ENCODE measurements around the gene GPATCH11. TPM values are rescaled to one million over a fixed set of nuclear protein-coding genes. Genes with fewer than 3 reads are reported as not detected.

The GPATCH11 gene
- total RNA-seq, 1 donor from 2014 or later = 2.1 TPM

- H3K4me3 ChIP-seq (ENCODE audit: low read depth, low read length) = no peak overlapping the region
- TF ChIP-seq CTCF (conservative IDR thresholded peaks at IDR 0.05; ENCODE audit: low read depth, low read length) = no peak
- DNase-seq (ENCODE audit: low read depth) = no peak
These were observed 19.9 kb downstream of the GPATCH11 start for GRCh38 chr2:37104178-37104577.

- H3K4me3 ChIP-seq (ENCODE audit: low read depth, low read length) = no peak overlapping the region
- TF ChIP-seq CTCF (conservative IDR thresholded peaks at IDR 0.05; ENCODE audit: low read depth, low read length) = no peak
- DNase-seq (ENCODE audit: low read depth) = no peak
These were observed 20.8 kb downstream of the GPATCH11 start for GRCh38 chr2:37105150-37105549.

GRCh38 chr2:37109523-37109922 lies 25.2 kb downstream of the GPATCH11 start:
- DNase-seq (ENCODE audit: low read depth) = no peak
- no peak for TF ChIP-seq CTCF (conservative IDR thresholded peaks at IDR 0.05; ENCODE audit: low read depth, low read length)
- H3K4me3 ChIP-seq (ENCODE audit: low read depth, low read length) = no peak overlapping the region

GRCh38 chr2:37110306-37111212 lies 26.2 kb downstream of the GPATCH11 start:
- no peak for DNase-seq (ENCODE audit: low read depth)
- no peak for TF ChIP-seq CTCF (conservative IDR thresholded peaks at IDR 0.05; ENCODE audit: low read depth, low read length)
- no peak overlapping the region for H3K4me3 ChIP-seq (ENCODE audit: low read depth, low read length)

GRCh38 chr2:37111958-37112357 lies 27.6 kb downstream of the GPATCH11 start:
- no peak for TF ChIP-seq CTCF (conservative IDR thresholded peaks at IDR 0.05; ENCODE audit: low read depth, low read length)
- no peak for DNase-seq (ENCODE audit: low read depth)
- H3K4me3 ChIP-seq (ENCODE audit: low read depth, low read length) = no peak overlapping the region

GRCh38 chr2:37117566-37117965 lies 33.2 kb downstream of the GPATCH11 start:
- no peak overlapping the region for H3K4me3 ChIP-seq (ENCODE audit: low read depth, low read length)
- no peak for TF ChIP-seq CTCF (conservative IDR thresholded peaks at IDR 0.05; ENCODE audit: low read depth, low read length)
- no peak for DNase-seq (ENCODE audit: low read depth)

- no peak overlapping the region for H3K4me3 ChIP-seq (ENCODE audit: low read depth, low read length)
- DNase-seq (ENCODE audit: low read depth) = no peak
- no peak for TF ChIP-seq CTCF (conservative IDR thresholded peaks at IDR 0.05; ENCODE audit: low read depth, low read length)
These were observed 34.8 kb downstream of the GPATCH11 start for GRCh38 chr2:37119157-37119556.

Data from epithelial cell of proximal tubule (primary cell).